HL-60 (cell line): ENCODE results near the gene SYT10.

Experiments
- CTCF ChIP-seq: IDR thresholded peaks from one replicate; pipeline ENCODE4 v1.5.1; 2011; ENCODE audit warnings: low read length, control low read depth, inconsistent platforms; ENCODE audit not compliant: insufficient read depth
- GABPA ChIP-seq: IDR thresholded peaks from 2 replicates; pipeline ENCODE4 v1.6.1; 2012; ENCODE audit warnings: low read depth
- POLR2AphosphoS5 ChIP-seq: IDR thresholded peaks from 2 replicates; pipeline ENCODE4 v1.6.1; 2012; ENCODE audit warnings: low read depth

- no peak for TF ChIP-seq CTCF
- TF ChIP-seq GABPA = no peak
- no peak for TF ChIP-seq POLR2AphosphoS5
Observed at GRCh38 chr12:33330940-33331339, 108.7 kb downstream of the SYT10 start.
